Left lung (tissue), 10 donors: ENCODE data around the gene PHB1. TPM values are rescaled to one million over a fixed set of nuclear protein-coding genes. Genes with fewer than 3 reads are reported as not detected.
A peak's percentile ranks its signal among the peaks of the same experiment; 100 is the strongest.
"Not testable (repeated sequence)": the region's sequence is repeated elsewhere in the genome, so short reads cannot be mapped to it uniquely, and the experiment has no call there.

Experiments used
- ATAC-seq: fragments of 200-7000 bp; cut with Tn5 transposase; one replicate; pipeline ENCODE4 v1.9.1; 2020; ENCODE audit warnings: moderate library complexity
- DNase-seq, 4 donors: peaks; one replicate each; pipeline ENCODE4 v3.0.0-alpha.2; 2013 to 2020
- H3K27ac ChIP-seq, 2 donors: fragments of 200-600 bp; sonication (generic) in 1 of 2; one replicate each; pipeline versions ENCODE4 v1.5.0 to v1.8.0; 2020 to 2021
- H3K27me3 ChIP-seq, 2 donors: fragments of 200-600 bp; sonication (generic) in 1 of 2; one replicate each; pipeline versions ENCODE4 v1.5.0 to v1.8.0; 2020 to 2021
- H3K36me3 ChIP-seq, 2 donors: fragments of 200-600 bp; sonication (generic) in 1 of 2; one replicate each; pipeline versions ENCODE4 v1.5.0 to v1.8.0; 2020 to 2021
- H3K4me1 ChIP-seq, 2 donors: fragments of 200-600 bp; one replicate each; pipeline ENCODE4 v1.8.0; 2021
- H3K4me3 ChIP-seq, 2 donors: fragments of 200-600 bp; sonication (generic) in 1 of 2; one replicate each; pipeline versions ENCODE4 v1.5.0 to v1.8.0; 2020 to 2021; ENCODE audit warnings: mild to moderate bottlenecking in 1 of 2
- H3K9me3 ChIP-seq, 2 donors: fragments of 200-600 bp; sonication (generic) in 1 of 2; one replicate each; pipeline versions ENCODE4 v1.5.0 to v1.8.0; 2020 to 2021
- CTCF ChIP-seq, 2 donors: fragments of 200-600 bp; sonication (generic) in 1 of 2; IDR thresholded peaks; one replicate each; pipeline versions ENCODE4 v1.5.0 to v1.8.0; 2021; ENCODE audit warnings: antibody characterized with exemption in 2 of 2
- intact Hi-C, 2 donors: fragments of 100-400 bp; cut with DNase I; formaldehyde crosslinking; loops; one replicate each; pipeline versions ENCODE4 v1.11.2 to v1.14.2; 2022
- polyA plus RNA-seq, 6 donors: library from polyadenylated mRNA; unstranded; fragments of 120-200 nt; gene quantifications; one replicate each; pipeline ENCODE4 v1.2.1, GENCODE V29; 2013; ENCODE audit not compliant: insufficient read length in 6 of 6
- total RNA-seq, 2 donors: library from RNA; stranded (reverse); fragmentation: NEBNext Ultra II Directional; extraction: Animal tissue kit (Norgen Biotek cat#: 25700); gene quantifications; one replicate each; pipeline ENCODE4 v1.2.1, GENCODE V29; 2021
- donor health status: DM: no; HTN: yes; CAD: no.
- donor health status: DM: no; HTN: no; CAD: no.

The PHB1 gene
- total and polyA plus RNA-seq, 8 donors, result 146 to 173 (median 162) TPM

DNA sequence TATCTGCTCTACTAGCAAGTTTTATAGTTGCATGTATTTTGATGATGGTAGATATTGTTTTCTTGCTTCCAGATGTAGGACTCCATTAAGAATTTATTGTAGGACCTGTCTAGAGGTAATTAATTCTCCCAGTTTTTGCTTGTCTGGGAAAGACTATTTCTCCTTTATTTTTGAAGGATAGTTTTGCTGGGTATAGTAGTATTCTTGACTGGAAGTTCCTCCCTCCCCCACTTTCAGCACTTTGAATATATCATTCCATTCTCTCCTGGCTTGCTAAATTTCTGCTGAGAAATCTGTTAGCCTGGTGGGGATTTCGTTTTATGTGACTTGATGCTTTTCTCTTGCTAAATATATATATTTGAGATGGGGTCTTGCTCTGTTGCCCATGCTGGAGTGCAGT lies 8.0 kb upstream of the PHB1 start:
- Histone ChIP-seq H3K9me3 (peaks cover 0 to 13% of the 10 kb centered on the region in 2 donors), H3K4me1 (no peaks in the 10 kb centered on the region), H3K27ac (no peak overlapping the region), H3K36me3 (no peaks in the 10 kb centered on the region), H3K4me3 (no peak overlapping the region), H3K27me3 (peaks cover 0 to 6% of the 10 kb centered on the region in 2 donors)
- TF ChIP-seq CTCF (IDR thresholded peaks at IDR 0.05), result no peak
- DNase-seq (no peak), ATAC-seq (no peak)
- intact Hi-C loops, result no loop called here

GRCh38 chr17:49419761-49420160 lies 5.1 kb upstream of the PHB1 start:
- H3K27ac ChIP-seq, DNase-seq, H3K4me3 ChIP-seq, intact Hi-C loops, ATAC-seq, H3K27me3 ChIP-seq, H3K4me1 ChIP-seq, H3K36me3 ChIP-seq: not testable (repeated sequence)
- H3K9me3 ChIP-seq, result peaks cover 0 to 13% of the 10 kb centered on the region in 2 donors

DNA sequence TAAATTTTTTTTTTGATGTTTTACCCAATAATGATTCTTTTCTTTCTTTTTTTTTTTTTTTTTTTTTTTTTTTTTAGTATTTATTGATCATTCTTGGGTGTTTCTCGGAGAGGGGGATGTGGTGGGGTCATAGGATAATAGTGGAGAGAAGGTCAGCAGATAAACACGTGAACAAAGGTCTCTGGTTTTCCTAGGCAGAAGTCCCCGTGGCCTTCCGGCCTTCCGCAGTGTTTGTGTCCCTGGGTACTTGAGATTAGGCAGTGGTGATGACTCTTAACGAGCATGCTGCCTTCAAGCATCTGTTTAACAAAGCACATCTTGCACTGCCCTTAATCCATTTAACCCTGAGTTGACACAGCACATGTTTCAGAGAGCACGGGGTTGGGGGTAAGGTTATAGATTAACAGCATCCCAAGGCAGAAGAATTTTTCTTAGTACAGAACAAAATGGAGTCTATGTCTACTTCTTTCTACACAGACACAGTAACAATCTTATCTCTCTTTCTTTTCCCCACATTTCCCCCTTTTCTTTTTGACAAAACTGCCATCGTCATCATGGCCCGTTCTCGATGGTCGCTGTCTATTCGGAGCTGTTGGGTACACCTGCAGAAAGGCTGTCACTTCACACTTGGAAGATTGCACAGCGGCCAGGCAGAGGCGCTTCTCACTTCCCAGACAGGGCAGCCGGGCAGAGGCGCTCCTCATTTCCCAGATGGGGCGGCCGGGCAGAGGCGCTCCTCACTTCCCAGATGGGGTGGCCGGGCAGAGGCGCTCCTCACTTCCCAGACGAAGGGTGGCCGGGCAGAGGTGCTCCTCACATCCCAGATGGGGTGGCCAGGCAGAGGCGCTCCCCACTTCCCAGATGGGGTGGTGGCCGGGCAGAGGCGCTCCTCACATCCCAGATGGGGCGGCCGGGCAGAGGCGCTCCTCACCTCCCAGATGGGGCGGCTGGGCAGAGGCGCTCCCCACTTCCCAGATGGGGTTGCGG lies 4.4 kb upstream of the PHB1 start:
- Histone ChIP-seq H3K4me1 (peaks cover 1 to 14% of the 10 kb centered on the region in 2 donors), H3K9me3 (peaks cover 0 to 13% of the 10 kb centered on the region in 2 donors)
- DNase-seq, H3K27me3 ChIP-seq, intact Hi-C loops, H3K4me3 ChIP-seq, H3K27ac ChIP-seq, H3K36me3 ChIP-seq, ATAC-seq: not testable (repeated sequence)

DNA sequence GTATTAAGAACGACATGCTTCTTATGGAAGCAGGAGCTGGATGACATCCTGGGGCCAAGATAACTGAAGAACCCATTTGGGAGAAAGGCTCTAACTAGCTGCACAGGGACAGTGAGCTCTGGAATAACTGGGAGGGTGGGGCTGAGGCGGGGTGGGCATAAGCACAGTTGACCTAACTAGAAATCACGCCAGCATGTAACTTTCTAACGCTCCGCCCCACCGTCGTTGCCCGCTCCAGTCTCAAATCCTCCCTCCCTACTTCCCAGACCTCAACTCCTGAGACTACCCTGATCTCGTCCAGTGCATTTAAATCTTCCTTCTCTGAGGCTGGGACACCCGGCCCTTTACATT lies 436 bp downstream of the PHB1 start:
- peak; percentile 4 for ATAC-seq
- TF ChIP-seq CTCF (IDR thresholded peaks at IDR 0.05), result no peak
- intact Hi-C loops, result no loop called here
- Histone ChIP-seq H3K36me3 (peaks cover 0 to 38% of the 10 kb centered on the region in 2 donors), H3K4me3 (peak overlapping the region; percentile 76 to 87), H3K27me3 (no peaks in the 10 kb centered on the region), H3K27ac (peak overlapping the region in 1 of 2 donors; percentile 63), H3K9me3 (no peaks in the 10 kb centered on the region), H3K4me1 (peaks cover 5 to 28% of the 10 kb centered on the region in 2 donors)
- DNase-seq, result no peak

GRCh38 chr17:49409066-49409465 lies 5.6 kb downstream of the PHB1 start:
- no peaks in the 10 kb centered on the region for H3K9me3 ChIP-seq
- TF ChIP-seq CTCF (IDR thresholded peaks at IDR 0.05), result no peak
- H3K27me3 ChIP-seq, result no peaks in the 10 kb centered on the region
- intact Hi-C loops, result no loop called here
- H3K36me3 ChIP-seq, result peaks cover 0 to 90% of the 10 kb centered on the region in 2 donors
- no peak overlapping the region for H3K27ac ChIP-seq
- ATAC-seq, result no peak
- no peak overlapping the region for H3K4me3 ChIP-seq
- peaks cover 4 to 30% of the 10 kb centered on the region in 2 donors for H3K4me1 ChIP-seq
- DNase-seq, result no peak

DNA sequence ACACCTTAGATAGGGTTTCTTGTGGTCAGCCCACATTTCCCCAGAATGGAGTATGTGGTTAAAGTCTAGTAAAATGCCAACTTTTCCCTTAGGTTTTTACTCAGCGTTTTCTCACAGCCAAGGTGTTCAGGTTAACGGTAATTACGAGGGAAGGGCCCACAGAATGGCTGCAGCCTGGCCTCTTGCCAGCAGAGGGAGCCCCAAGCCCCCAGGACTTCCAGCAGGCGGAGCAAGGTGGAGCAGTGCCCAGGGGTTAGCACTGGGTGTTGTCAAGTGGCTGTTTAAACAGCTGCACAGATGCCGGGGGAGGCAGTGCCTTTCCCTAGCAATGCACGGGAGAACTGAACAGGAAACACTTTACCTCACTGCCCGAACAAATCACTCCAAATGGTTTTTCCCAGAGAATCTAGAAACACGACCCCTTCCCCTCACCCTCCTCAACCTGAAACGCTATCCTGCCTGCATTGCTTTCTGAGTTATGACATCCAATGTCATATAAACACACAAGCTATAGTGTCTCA lies 6.6 kb downstream of the PHB1 start:
- no peaks in the 10 kb centered on the region for H3K9me3 ChIP-seq
- peaks cover 0 to 23% of the 10 kb centered on the region in 2 donors for H3K4me1 ChIP-seq
- no peak overlapping the region for H3K4me3 ChIP-seq
- intact Hi-C loops, result no loop called here
- H3K36me3 ChIP-seq, result peaks cover 0 to 98% of the 10 kb centered on the region in 2 donors
- H3K27ac ChIP-seq, result no peak overlapping the region
- peak; percentile 57 to 77 for TF ChIP-seq CTCF (IDR thresholded peaks at IDR 0.05)
- ATAC-seq (peak; percentile 95), DNase-seq (peak; percentile 48 to 91 (median 81))
- H3K27me3 ChIP-seq, result no peaks in the 10 kb centered on the region
